CD14-positive monocyte (primary cell): ENCODE measurements around the gene PIM2. TPM values are rescaled to one million over a fixed set of nuclear protein-coding genes. Genes with fewer than 3 reads are reported as not detected.
"Not testable (repeated sequence)": the region's sequence is repeated elsewhere in the genome, so short reads cannot be mapped to it uniquely, and the experiment has no call there.

ENCODE experiments used
- DNase-seq, 3 donors: peaks; one replicate each; pipeline ENCODE4 v3.0.0-alpha.2; 2011 to 2022
- H2AFZ ChIP-seq: 2 replicates; pipeline ENCODE4 v1.6.0; 2012; ENCODE audit warnings: mild to moderate bottlenecking, low read depth, low read length, inconsistent platforms; ENCODE audit not compliant: insufficient read depth, poor library complexity, severe bottlenecking
- H3K27ac ChIP-seq, 2 donors: 1 replicate in 1 of 2; 2 replicates in 1 of 2; pipeline ENCODE4 v1.5.1; 2012 to 2013; ENCODE audit warnings: low read length in 2 of 2, control low read depth in 1 of 2, inconsistent platforms in 1 of 2, low read depth in 1 of 2, mild to moderate bottlenecking in 1 of 2
- H3K27me3 ChIP-seq, 2 donors: one replicate each; pipeline versions ENCODE4 v1.6.0 to v1.6.1; 2011 to 2013; ENCODE audit warnings: low read length in 2 of 2; ENCODE audit not compliant: control insufficient read depth in 2 of 2, insufficient read depth in 2 of 2
- H3K36me3 ChIP-seq, 2 donors: replicated peaks in 1 of 2; 1 replicate in 1 of 2; 2 replicates in 1 of 2; pipeline versions ENCODE4 v1.5.1 to v1.6.1; 2012 to 2013; ENCODE audit warnings: low read length in 2 of 2, control low read depth in 1 of 2, inconsistent platforms in 1 of 2, mild to moderate bottlenecking in 1 of 2; ENCODE audit not compliant: insufficient read depth in 2 of 2, control insufficient read depth in 1 of 2
- H3K4me1 ChIP-seq, 2 donors: 1 replicate in 1 of 2; 2 replicates in 1 of 2; pipeline versions ENCODE4 v1.5.1 to v1.6.1; 2012 to 2013; ENCODE audit warnings: low read length in 2 of 2, control low read depth in 1 of 2, inconsistent platforms in 1 of 2, mild to moderate bottlenecking in 1 of 2, moderate library complexity in 1 of 2; ENCODE audit not compliant: insufficient read depth in 2 of 2, control insufficient read depth in 1 of 2
- H3K4me2 ChIP-seq: replicated peaks from 2 replicates; pipeline ENCODE3; 2012; ENCODE audit warnings: low read length, moderate library complexity, mild to moderate bottlenecking; ENCODE audit not compliant: poor library complexity, severe bottlenecking; ENCODE audit errors: extremely low read depth
- H3K4me3 ChIP-seq, 3 experiments: fragments of 200-600 bp in 1 of 3; sonication (generic) in 1 of 3; replicated peaks in 1 of 3; 1 replicate in 2 of 3; 2 replicates in 1 of 3; pipeline ENCODE4 v1.5.1; 2011 to 2013; ENCODE audit warnings: low read length in 3 of 3, mild to moderate bottlenecking in 3 of 3, control low read depth in 2 of 3, low read depth in 2 of 3, inconsistent platforms in 1 of 3, moderate library complexity in 1 of 3
- H3K79me2 ChIP-seq: 2 replicates; pipeline ENCODE4 v1.6.0; 2012; ENCODE audit warnings: mild to moderate bottlenecking, control low read depth, inconsistent platforms, low read length, moderate library complexity; ENCODE audit not compliant: insufficient read depth
- H3K9ac ChIP-seq: 2 replicates; pipeline ENCODE4 v1.6.0; 2017; ENCODE audit warnings: low read length, mild to moderate bottlenecking; ENCODE audit not compliant: insufficient read depth, poor library complexity, severe bottlenecking
- H3K9me3 ChIP-seq, 2 donors: replicated peaks in 1 of 2; 1 replicate in 1 of 2; 2 replicates in 1 of 2; pipeline versions ENCODE4 v1.5.1 to v1.6.1; 2012 to 2013; ENCODE audit warnings: low read length in 2 of 2, control low read depth in 1 of 2; ENCODE audit not compliant: control insufficient read depth in 1 of 2, insufficient read depth in 1 of 2
- H4K20me1 ChIP-seq: 2 replicates; pipeline ENCODE4 v1.6.0; 2012; ENCODE audit warnings: mild to moderate bottlenecking, low read length, control low read depth, moderate library complexity; ENCODE audit not compliant: insufficient read depth
- H3K27ac Mint-ChIP-seq, 7 donors: one replicate each; pipeline ENCODE4 v1.8.0; 2020; ENCODE audit warnings: mild to moderate bottlenecking in 7 of 7, mixed read lengths in 7 of 7, moderate library complexity in 6 of 7, inconsistent platforms in 2 of 7
- H3K27me3 Mint-ChIP-seq, 3 donors: one replicate each; pipeline ENCODE4 v1.8.0; 2021 to 2022; ENCODE audit warnings: low read depth in 3 of 3, mild to moderate bottlenecking in 3 of 3, mixed read lengths in 3 of 3, moderate library complexity in 3 of 3, inconsistent platforms in 1 of 3
- H3K36me3 Mint-ChIP-seq, 2 donors: one replicate each; pipeline ENCODE4 v1.8.0; 2020; ENCODE audit warnings: mixed read lengths in 2 of 2, inconsistent platforms in 1 of 2, mild to moderate bottlenecking in 1 of 2
- H3K4me1 Mint-ChIP-seq: one replicate; pipeline ENCODE4 v1.8.0; 2020; ENCODE audit warnings: mild to moderate bottlenecking, mixed read lengths
- H3K4me3 Mint-ChIP-seq, 2 donors: one replicate each; pipeline ENCODE4 v1.8.0; 2020; ENCODE audit warnings: mild to moderate bottlenecking in 2 of 2, mixed read lengths in 2 of 2, moderate library complexity in 1 of 2
- H3K9me3 Mint-ChIP-seq, 7 donors: one replicate each; pipeline ENCODE4 v1.8.0; 2020 to 2022; ENCODE audit warnings: mixed read lengths in 7 of 7, mild to moderate bottlenecking in 6 of 7, moderate library complexity in 6 of 7, inconsistent platforms in 2 of 7
- CTCF ChIP-seq: fragments of 200-600 bp; IDR thresholded peaks from one replicate; pipeline ENCODE4 v1.8.0; 2022; ENCODE audit warnings: antibody characterized with exemption, mild to moderate bottlenecking
- WGBS: methylation state at CpG from one replicate; pipeline ENCODE4 v1.1.5; 2013; ENCODE audit warnings: missing lambda C conversion rate; ENCODE audit not compliant: insufficient coverage; 5-methylcytosine and 5-hydroxymethylcytosine counted together
- intact Hi-C, 2 donors: fragments of 100-400 bp; cut with micrococcal nuclease; formaldehyde crosslinking; loops; one replicate each; pipeline versions ENCODE4 v1.15.0 to v1.15.1; 2023
- polyA plus RNA-seq, 3 donors: library from polyadenylated mRNA; depleted of rRNA in 1 of 3; unstranded in 2 of 3; stranded (reverse) in 1 of 3; fragments of 300-500 nt in 2 of 3; fragments of >200 nt in 1 of 3; fragmentation: Illumina TruSeq in 2 of 3; gene quantifications; 1 replicate in 2 of 3; 2 replicates in 1 of 3; pipeline ENCODE4 v1.2.3, GENCODE V29; 2012 to 2021

Gene PIM2
- polyA plus RNA-seq, 3 donors: 6.7 to 39.4 (median 9.9) TPM

- intact Hi-C loops: no loop called here
- no peak overlapping the region for H2AFZ ChIP-seq
- no peaks in the 10 kb centered on the region for H3K9me3 ChIP-seq
- no peak for TF ChIP-seq CTCF
- no peaks in the 10 kb centered on the region for H4K20me1 ChIP-seq
- Mint-ChIP-seq H3K27me3 (peaks cover 2 to 11% (median 8%) of the 10 kb centered on the region in 3 donors), H3K4me3 (no peak overlapping the region), H3K9me3 (peaks cover 0 to 7% (median 0%) of the 10 kb centered on the region in 7 donors), H3K36me3 (no peaks in the 10 kb centered on the region), H3K27ac (no peak overlapping the region), H3K4me1 (no peaks in the 10 kb centered on the region)
- DNase-seq: no peak
- H3K36me3 ChIP-seq: no peaks in the 10 kb centered on the region
- H3K27ac ChIP-seq: no peak overlapping the region
- no peak overlapping the region for H3K4me3 ChIP-seq
- no peak overlapping the region for H3K4me2 ChIP-seq
- H3K27me3 ChIP-seq: no peaks in the 10 kb centered on the region
- no peak overlapping the region for H3K9ac ChIP-seq
- no peaks in the 10 kb centered on the region for H3K79me2 ChIP-seq
- no peaks in the 10 kb centered on the region for H3K4me1 ChIP-seq
- 67% methylated on average over 5 of the region's 10 CpGs for WGBS
These were observed 35.1 kb downstream of the PIM2 start for GRCh38 chrX:48883729-48884128.

- H3K27ac Mint-ChIP-seq, H3K4me1 ChIP-seq, H2AFZ ChIP-seq, H3K4me3 Mint-ChIP-seq, H3K4me1 Mint-ChIP-seq, intact Hi-C loops, H3K36me3 Mint-ChIP-seq, H3K79me2 ChIP-seq, H3K4me2 ChIP-seq, H3K27me3 ChIP-seq, H4K20me1 ChIP-seq, H3K27ac ChIP-seq, H3K9me3 ChIP-seq, H3K9ac ChIP-seq, H3K36me3 ChIP-seq, H3K9me3 Mint-ChIP-seq, H3K4me3 ChIP-seq, DNase-seq: not testable (repeated sequence)
- WGBS: no CpG with 5 or more reads among the region's 4 CpGs
- H3K27me3 Mint-ChIP-seq: peaks cover 4 to 11% (median 9%) of the 10 kb centered on the region in 3 donors
These were observed 41.9 kb downstream of the PIM2 start for GRCh38 chrX:48876944-48877343.

DNA sequence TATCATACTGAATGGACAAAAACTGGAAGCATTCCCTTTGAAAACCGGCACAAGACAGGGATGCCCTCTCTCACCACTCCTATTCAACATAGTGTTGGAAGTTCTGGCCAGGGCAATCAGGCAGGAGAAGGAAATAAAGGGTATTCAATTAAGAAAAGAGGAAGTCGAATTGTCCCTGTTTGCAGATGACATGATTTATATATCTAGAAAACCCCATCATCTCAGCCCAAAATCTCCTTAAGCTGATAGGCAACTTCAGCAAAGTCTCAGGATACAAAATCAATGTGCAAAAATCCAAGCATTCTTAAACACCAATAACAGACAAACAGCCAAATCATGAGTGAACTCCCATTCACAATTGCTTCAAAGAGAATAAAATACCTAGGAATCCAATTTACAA, 46.8 kb downstream of the PIM2 start:
- H3K36me3 Mint-ChIP-seq, H3K9ac ChIP-seq, H3K4me3 Mint-ChIP-seq, intact Hi-C loops, H3K27me3 ChIP-seq, H3K9me3 ChIP-seq, H2AFZ ChIP-seq, H3K27me3 Mint-ChIP-seq, H3K79me2 ChIP-seq, H3K4me2 ChIP-seq, H4K20me1 ChIP-seq, H3K27ac ChIP-seq, DNase-seq, H3K27ac Mint-ChIP-seq, H3K4me1 ChIP-seq, H3K9me3 Mint-ChIP-seq, H3K36me3 ChIP-seq, H3K4me1 Mint-ChIP-seq, H3K4me3 ChIP-seq: not testable (repeated sequence)
- no CpG with 5 or more reads among the region's 2 CpGs for WGBS
